ENCODE measurements around the gene EIF1B.

The EIF1B gene

GRCh38 chr3:40332684-40333083 is 23.2 kb downstream of the EIF1B start:
- TF ChIP-seq, protein P1, sequence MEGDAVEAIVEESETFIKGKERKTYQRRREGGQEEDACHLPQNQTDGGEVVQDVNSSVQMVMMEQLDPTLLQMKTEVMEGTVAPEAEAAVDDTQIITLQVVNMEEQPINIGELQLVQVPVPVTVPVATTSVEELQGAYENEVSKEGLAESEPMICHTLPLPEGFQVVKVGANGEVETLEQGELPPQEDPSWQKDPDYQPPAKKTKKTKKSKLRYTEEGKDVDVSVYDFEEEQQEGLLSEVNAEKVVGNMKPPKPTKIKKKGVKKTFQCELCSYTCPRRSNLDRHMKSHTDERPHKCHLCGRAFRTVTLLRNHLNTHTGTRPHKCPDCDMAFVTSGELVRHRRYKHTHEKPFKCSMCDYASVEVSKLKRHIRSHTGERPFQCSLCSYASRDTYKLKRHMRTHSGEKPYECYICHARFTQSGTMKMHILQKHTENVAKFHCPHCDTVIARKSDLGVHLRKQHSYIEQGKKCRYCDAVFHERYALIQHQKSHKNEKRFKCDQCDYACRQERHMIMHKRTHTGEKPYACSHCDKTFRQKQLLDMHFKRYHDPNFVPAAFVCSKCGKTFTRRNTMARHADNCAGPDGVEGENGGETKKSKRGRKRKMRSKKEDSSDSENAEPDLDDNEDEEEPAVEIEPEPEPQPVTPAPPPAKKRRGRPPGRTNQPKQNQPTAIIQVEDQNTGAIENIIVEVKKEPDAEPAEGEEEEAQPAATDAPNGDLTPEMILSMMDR (IDR thresholded peaks at IDR 0.05): no peak
- Histone ChIP-seq H3K27ac (no peak overlapping the region), H3K4me3 (no peak overlapping the region)
- DNase-seq (ENCODE audit: low spot score): no peak

DNA sequence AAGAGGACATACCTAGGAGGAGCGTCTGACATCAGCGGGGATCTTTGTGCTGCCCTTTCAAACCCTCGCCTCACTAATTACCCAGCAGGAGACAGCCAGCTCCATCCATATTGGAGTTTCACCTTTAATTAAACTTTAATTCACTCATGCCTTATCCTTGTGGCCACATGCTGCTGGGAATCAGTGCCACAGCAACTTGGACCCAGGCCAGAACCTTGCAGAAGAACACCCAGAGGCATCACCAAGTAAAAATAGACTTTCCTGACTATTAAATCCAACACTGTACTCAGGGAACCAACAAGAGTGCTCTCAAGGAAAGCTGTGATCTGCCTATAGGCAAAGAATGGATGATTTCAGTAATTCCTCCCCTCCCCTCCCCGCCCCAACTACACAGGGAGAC is 23.9 kb downstream of the EIF1B start:
- TF ChIP-seq, protein P1 (IDR thresholded peaks at IDR 0.05): no peak
- no peak for DNase-seq (ENCODE audit: low spot score)
- no peak overlapping the region for H3K4me3 ChIP-seq
- no peak overlapping the region for H3K27ac ChIP-seq

DNA sequence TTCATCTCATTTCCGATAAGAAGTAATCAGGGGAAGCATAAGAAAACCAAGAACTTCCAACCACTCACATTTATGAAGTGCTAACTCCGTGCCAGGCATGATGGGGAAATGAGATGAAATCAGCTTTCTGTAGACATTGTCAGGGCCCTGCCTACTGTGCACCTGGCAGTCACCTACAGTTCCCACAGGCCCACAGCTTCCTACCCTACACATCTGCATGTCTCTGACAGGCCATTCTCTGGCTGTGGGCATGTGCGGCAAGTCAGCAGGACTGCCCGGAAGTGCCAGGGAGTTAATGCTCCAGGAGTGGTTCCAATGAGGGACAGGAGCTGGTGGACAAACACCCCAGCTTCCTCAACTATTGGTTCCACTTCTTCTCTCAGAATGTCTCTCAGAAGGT is 24.3 kb downstream of the EIF1B start:
- Histone ChIP-seq H3K27ac (no peak overlapping the region), H3K4me3 (no peak overlapping the region)
- DNase-seq (ENCODE audit: low spot score): no peak
- TF ChIP-seq, protein P1 (IDR thresholded peaks at IDR 0.05): no peak

GRCh38 chr3:40336101-40336500 is 26.6 kb downstream of the EIF1B start:
- Histone ChIP-seq H3K4me3 (no peak overlapping the region), H3K27ac (no peak overlapping the region)
- TF ChIP-seq, protein P1 (IDR thresholded peaks at IDR 0.05): no peak
- no peak for DNase-seq (ENCODE audit: low spot score)

DNA sequence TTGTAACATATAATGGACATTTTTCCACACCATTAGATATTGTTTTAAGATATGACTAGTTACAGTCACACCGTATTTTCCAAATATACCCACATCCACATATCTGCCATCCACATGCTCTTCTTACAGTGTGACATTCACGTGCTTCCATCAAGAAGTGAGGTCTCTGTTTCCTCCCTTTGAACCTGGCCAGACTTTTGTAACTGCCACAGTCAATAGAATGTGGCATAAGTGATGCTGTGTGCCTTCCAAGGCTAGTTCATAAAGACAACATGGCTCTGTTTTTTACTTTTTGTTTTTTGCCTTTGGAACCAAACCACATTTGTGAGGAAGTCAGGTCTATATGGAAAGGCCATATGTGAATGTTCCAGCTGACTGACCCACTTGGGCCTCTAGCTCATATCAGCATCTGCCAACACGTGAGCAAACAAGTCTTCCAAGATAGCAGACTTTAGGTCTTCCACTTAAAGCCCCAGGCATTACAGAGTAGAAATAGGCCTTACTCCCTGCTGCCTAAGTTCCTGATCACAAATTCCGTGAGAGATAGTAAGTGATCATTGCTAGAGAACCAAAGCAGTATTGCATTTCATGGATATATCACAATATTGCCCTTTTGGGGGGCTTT is 27.1 kb downstream of the EIF1B start:
- Histone ChIP-seq H3K4me3 (no peak overlapping the region), H3K27ac (no peak overlapping the region)
- no peak for DNase-seq (ENCODE audit: low spot score)
- TF ChIP-seq, protein P1 (IDR thresholded peaks at IDR 0.05): no peak

DNA sequence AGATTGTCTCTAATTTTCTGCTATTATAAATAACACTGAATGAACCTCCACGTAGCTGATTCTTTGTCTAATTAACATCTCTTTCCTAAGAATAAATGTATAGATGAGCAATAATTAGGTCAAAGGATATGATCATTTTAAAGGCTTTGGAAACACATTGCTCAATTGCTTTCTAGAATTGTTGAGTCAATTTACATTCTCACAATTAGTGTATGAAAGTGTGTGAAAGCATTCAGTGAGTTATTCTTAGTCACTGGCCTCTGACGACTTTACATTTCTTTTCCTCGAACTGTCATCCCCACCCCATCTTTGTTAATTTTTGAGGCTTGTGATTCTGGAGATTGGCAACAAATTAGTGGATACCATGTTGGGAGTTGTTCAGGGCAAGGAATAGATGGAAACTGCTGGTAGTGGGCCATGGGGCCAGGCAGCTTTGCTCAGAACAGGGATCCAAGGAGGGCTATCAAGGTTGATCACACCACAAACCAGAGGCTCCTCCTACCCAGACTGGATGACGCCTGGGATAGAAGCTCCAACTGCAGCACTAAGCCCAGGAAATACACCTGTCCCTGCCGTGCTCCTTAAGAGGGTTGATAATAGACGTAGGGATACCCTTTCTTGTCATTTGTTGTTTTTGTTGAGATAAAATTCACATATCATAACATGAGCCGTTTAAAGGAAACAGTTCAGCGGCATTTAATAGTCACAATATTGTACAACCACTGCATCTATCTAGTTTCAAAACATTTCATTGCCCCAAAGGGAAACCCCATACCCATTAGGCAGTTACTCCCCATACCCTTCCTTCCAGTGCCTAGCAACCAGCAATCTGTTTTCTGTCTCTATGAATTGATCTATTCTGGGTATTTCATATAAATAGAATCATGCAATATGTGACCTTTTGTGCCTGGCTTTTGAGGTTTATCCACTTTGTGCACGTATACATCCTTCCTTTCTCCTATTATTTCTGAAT is 27.9 kb downstream of the EIF1B start:
- TF ChIP-seq, protein P1 (IDR thresholded peaks at IDR 0.05): no peak
- no peak for DNase-seq (ENCODE audit: low spot score)
- Histone ChIP-seq H3K4me3 (no peak overlapping the region), H3K27ac (no peak overlapping the region)
